A673 (cell line): ENCODE measurements around the gene IGSF21. TPM values are rescaled to one million over a fixed set of nuclear protein-coding genes. Genes with fewer than 3 reads are reported as not detected.

Source experiments
- BruUV-seq: library from RNA; stranded (reverse); fragments of 400-500 nt; replicated peaks from 2 replicates; lab custom pipeline; 2021; lab: Mats Ljungman, UMichigan
- CTCF ChIA-PET: fragments of 300-600 bp; sonication (Branson Sonifier 250); formaldehyde crosslinking; loops from one replicate; lab custom pipeline; 2022; ENCODE audit warnings: antibody characterized with exemption; lab: Charles Lee
- POLR2A ChIA-PET: fragments of 300-600 bp; sonication (Branson Sonifier 250); formaldehyde crosslinking; loops from one replicate; lab custom pipeline; 2022; ENCODE audit warnings: antibody characterized with exemption; ENCODE audit not compliant: low non-redundant PET; lab: Charles Lee
- DNase-seq: peaks from one replicate; pipeline ENCODE4 v3.0.0-alpha.2; 2015; ENCODE audit warnings: low spot score
- H3K27ac ChIP-seq: fragments of 200-600 bp; sonication (generic); 2 replicates; pipeline ENCODE4 v1.5.1; 2016; ENCODE audit warnings: mixed run types, low read depth, mild to moderate bottlenecking, mixed read lengths, antibody characterized with exemption, low read length; ENCODE audit not compliant: poor library complexity, severe bottlenecking
- H3K27me3 ChIP-seq: fragments of 200-600 bp; sonication (generic); replicated peaks from 2 replicates; pipeline ENCODE4 v1.6.1; 2017; ENCODE audit warnings: mixed run types, low read depth, mild to moderate bottlenecking, mixed read lengths, antibody characterized with exemption, low read length; ENCODE audit not compliant: insufficient read depth, poor library complexity
- H3K36me3 ChIP-seq: fragments of 200-600 bp; sonication (generic); 2 replicates; pipeline ENCODE4 v1.6.1; 2016; ENCODE audit warnings: mixed run types, mild to moderate bottlenecking, mixed read lengths, antibody characterized with exemption, low read length; ENCODE audit not compliant: insufficient read depth, poor library complexity, severe bottlenecking
- H3K4me1 ChIP-seq: fragments of 200-600 bp; sonication (generic); 2 replicates; pipeline ENCODE4 v1.6.1; 2017; ENCODE audit warnings: mixed run types, mild to moderate bottlenecking, mixed read lengths, antibody characterized with exemption, low read length; ENCODE audit not compliant: insufficient read depth, poor library complexity, severe bottlenecking
- H3K4me3 ChIP-seq: fragments of 200-600 bp; sonication (generic); 2 replicates; pipeline ENCODE4 v1.5.1; 2016; ENCODE audit warnings: low read depth, mixed run types, mild to moderate bottlenecking, mixed read lengths, low read length; ENCODE audit not compliant: poor library complexity, severe bottlenecking
- H3K9me3 ChIP-seq: fragments of 200-600 bp; sonication (generic); 2 replicates; pipeline ENCODE4 v1.6.1; 2016; ENCODE audit warnings: mixed run types, low read depth, mild to moderate bottlenecking, mixed read lengths, antibody characterized with exemption, low read length; ENCODE audit not compliant: poor library complexity, severe bottlenecking
- CTCF ChIP-seq: fragments of 300-800, 200-600 bp; sonication (generic); conservative IDR thresholded peaks from 2 replicates; pipeline ENCODE4 v1.5.1; 2017; ENCODE audit warnings: low read depth, mild to moderate bottlenecking, antibody characterized with exemption, low read length, moderate library complexity, mixed read lengths
- EZH2 ChIP-seq: fragments of 200-600 bp; sonication (generic); IDR thresholded peaks from 2 replicates; pipeline ENCODE4 v1.6.1; 2017; ENCODE audit warnings: borderline replicate concordance, low read depth, mild to moderate bottlenecking, mixed read lengths, antibody characterized with exemption, low read length; ENCODE audit not compliant: poor library complexity, severe bottlenecking
- intact Hi-C: fragments of 100-400 bp; cut with micrococcal nuclease; formaldehyde crosslinking; loops from one replicate; pipeline ENCODE4 v1.10.0; 2022; ENCODE audit not compliant: unreplicated experiment
- total RNA-seq: library from RNA; stranded (reverse); gene quantifications from 2 replicates; pipeline ENCODE4 v1.2.3, GENCODE V29; 2021

Gene IGSF21
- total RNA-seq, 1 experiment from 2014 or later, result 3.2 TPM

DNA sequence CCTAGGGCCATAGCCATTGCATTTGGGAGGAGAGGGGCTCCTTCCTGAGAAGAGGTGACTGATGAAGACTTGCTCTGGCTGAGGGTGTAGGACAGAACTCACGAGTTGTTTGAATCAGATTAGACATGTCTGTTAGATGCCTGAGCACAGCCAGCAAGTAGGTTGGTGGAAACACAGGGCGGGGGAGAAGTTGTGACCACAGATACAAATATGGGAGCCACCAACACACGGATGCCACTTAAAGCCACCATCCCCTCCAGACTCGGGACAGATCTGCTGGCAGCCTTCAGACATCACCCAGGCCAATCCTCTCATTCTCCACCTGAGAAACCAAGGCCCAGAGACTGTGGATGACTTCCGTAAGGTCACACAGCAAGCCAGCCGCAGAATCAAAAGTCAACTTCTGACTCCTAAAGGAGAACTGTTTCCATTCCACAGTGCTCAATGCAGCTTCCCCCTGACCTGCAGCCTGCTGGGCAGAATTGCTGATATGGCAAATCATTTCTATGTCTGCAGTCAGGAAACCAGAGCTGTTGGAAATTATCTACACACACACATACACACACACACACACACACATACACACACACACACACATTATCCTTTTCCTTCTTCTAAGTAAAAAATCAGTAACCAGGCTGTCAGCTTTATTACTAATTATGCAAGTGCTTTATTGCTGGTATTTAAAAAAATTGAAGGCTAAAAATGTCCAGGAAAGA lies 196.7 kb downstream of the IGSF21 start:
- H3K4me3 ChIP-seq, result no peak overlapping the region
- no TSS peak for BruUV-seq
- H3K9me3 ChIP-seq, result no peaks in the 10 kb centered on the region
- TF ChIP-seq CTCF, result no peak
- TF ChIP-seq EZH2, result no peak
- intact Hi-C loops, result no loop called here
- H3K36me3 ChIP-seq, result no peaks in the 10 kb centered on the region
- ChIA-PET CTCF (no interaction called here), POLR2A (no interaction called here)
- no peak overlapping the region for H3K27ac ChIP-seq
- no peak for DNase-seq
- peaks cover 7% of the 10 kb centered on the region for H3K4me1 ChIP-seq
- no peaks in the 10 kb centered on the region for H3K27me3 ChIP-seq

- H3K36me3 ChIP-seq, result no peaks in the 10 kb centered on the region
- no peak for DNase-seq
- H3K27me3 ChIP-seq, result no peaks in the 10 kb centered on the region
- no peak overlapping the region for H3K27ac ChIP-seq
- peaks cover 7% of the 10 kb centered on the region for H3K4me1 ChIP-seq
- no TSS peak for BruUV-seq
- no peak overlapping the region for H3K4me3 ChIP-seq
- POLR2A ChIA-PET, result no interaction called here
- CTCF ChIA-PET, result no interaction called here
- no peak for TF ChIP-seq CTCF
- no peak for TF ChIP-seq EZH2
- no peaks in the 10 kb centered on the region for H3K9me3 ChIP-seq
- intact Hi-C loops, result no loop called here
Measured at GRCh38 chr1:18305182-18305795, 197.7 kb downstream of the IGSF21 start.

GRCh38 chr1:18307329-18307898 lies 199.8 kb downstream of the IGSF21 start:
- no peak overlapping the region for H3K27ac ChIP-seq
- intact Hi-C loops, result no loop called here
- CTCF ChIA-PET, result no interaction called here
- no peak overlapping the region for H3K4me3 ChIP-seq
- POLR2A ChIA-PET, result no interaction called here
- BruUV-seq, result no TSS peak
- no peak for DNase-seq
- H3K36me3 ChIP-seq, result no peaks in the 10 kb centered on the region
- peaks cover 7% of the 10 kb centered on the region for H3K4me1 ChIP-seq
- H3K27me3 ChIP-seq, result no peaks in the 10 kb centered on the region
- H3K9me3 ChIP-seq, result no peaks in the 10 kb centered on the region
- TF ChIP-seq EZH2, result no peak
- no peak for TF ChIP-seq CTCF
